IMR-90 (cell line): ENCODE data around the gene AHCYL1. TPM values are rescaled to one million over a fixed set of nuclear protein-coding genes. Genes with fewer than 3 reads are reported as not detected.

ENCODE experiments used
- ATAC-seq: fragments of 200-7000 bp; cut with Tn5 transposase; 2 replicates; pipeline ENCODE4 v1.9.1; 2020; ENCODE audit warnings: low read depth, mild to moderate bottlenecking, moderate library complexity
- BruUV-seq: library from RNA; stranded (reverse); fragments of 400-500 nt; replicated peaks from 2 replicates; lab custom pipeline; 2021; lab: Mats Ljungman, UMichigan
- CTCF ChIA-PET: fragments of 300-600 bp; formaldehyde crosslinking; extraction: SDS; loops from one replicate; lab custom pipeline; 2021; ENCODE audit warnings: antibody characterized with exemption; lab: Yijun Ruan, JAX
- POLR2A ChIA-PET: fragments of 300-600 bp; sonication (Branson Sonifier 250); formaldehyde crosslinking; loops from one replicate; lab custom pipeline; 2022; ENCODE audit warnings: antibody characterized with exemption; ENCODE audit not compliant: unreplicated experiment; lab: Charles Lee
- DNase-seq: peaks from one replicate; pipeline ENCODE4 v3.0.0; 2013
- H2AFZ ChIP-seq: replicated peaks from 2 replicates; pipeline ENCODE3; 2013; ENCODE audit warnings: low read length, mild to moderate bottlenecking; ENCODE audit not compliant: poor library complexity
- H2AK5ac ChIP-seq: 2 replicates; pipeline ENCODE4 v1.6.1; 2013; ENCODE audit warnings: low read depth, low read length, inconsistent platforms
- H2AK9ac ChIP-seq: replicated peaks from 2 replicates; pipeline ENCODE3; 2013; ENCODE audit warnings: mild to moderate bottlenecking, low read depth, low read length, moderate library complexity; ENCODE audit not compliant: poor library complexity
- H2BK120ac ChIP-seq: 2 replicates; pipeline ENCODE4 v1.6.1; 2013; ENCODE audit warnings: low read depth, low read length, inconsistent platforms
- H2BK15ac ChIP-seq: 3 replicates; pipeline ENCODE4 v1.6.1; 2013; ENCODE audit warnings: low read depth, low read length, inconsistent platforms
- H2BK20ac ChIP-seq: 2 replicates; pipeline ENCODE4 v1.6.1; 2013; ENCODE audit warnings: low read depth, mild to moderate bottlenecking, inconsistent platforms, low read length, moderate library complexity
- H2BK5ac ChIP-seq: 2 replicates; pipeline ENCODE4 v1.6.1; 2013; ENCODE audit warnings: mild to moderate bottlenecking, low read depth, low read length, inconsistent platforms; ENCODE audit not compliant: poor library complexity, severe bottlenecking
- H3K14ac ChIP-seq: replicated peaks from 2 replicates; pipeline ENCODE4 v1.6.1; 2013; ENCODE audit warnings: low read depth, low read length, inconsistent platforms
- H3K18ac ChIP-seq: 2 replicates; pipeline ENCODE4 v1.6.1; 2013; ENCODE audit warnings: low read depth, low read length, control low read depth
- H3K23ac ChIP-seq: 2 replicates; pipeline ENCODE4 v1.6.1; 2013; ENCODE audit warnings: low read depth, low read length, inconsistent platforms
- H3K27ac ChIP-seq: 2 replicates; pipeline ENCODE4 v1.5.1; 2013; ENCODE audit warnings: mild to moderate bottlenecking, control low read depth, low read length; ENCODE audit not compliant: insufficient read depth
- H3K27me3 ChIP-seq: 2 replicates; pipeline ENCODE4 v1.6.1; 2013; ENCODE audit warnings: low read length; ENCODE audit not compliant: control insufficient read depth, insufficient read depth
- H3K36me3 ChIP-seq: 2 replicates; pipeline ENCODE4 v1.6.1; 2013; ENCODE audit warnings: low read length, mixed read lengths; ENCODE audit not compliant: control insufficient read depth, insufficient read depth
- H3K4ac ChIP-seq: 2 replicates; pipeline ENCODE4 v1.6.1; 2013; ENCODE audit warnings: low read depth, low read length, inconsistent platforms
- H3K4me1 ChIP-seq: 2 replicates; pipeline ENCODE4 v1.6.1; 2013; ENCODE audit warnings: low read length, mixed read lengths; ENCODE audit not compliant: control insufficient read depth, insufficient read depth
- H3K4me2 ChIP-seq: 2 replicates; pipeline ENCODE4 v1.6.1; 2013; ENCODE audit warnings: low read depth, mild to moderate bottlenecking, control low read depth, low read length, moderate library complexity
- H3K4me3 ChIP-seq: 2 replicates; pipeline ENCODE4 v1.5.1; 2013; ENCODE audit warnings: low read depth, mild to moderate bottlenecking, control low read depth, low read length, moderate library complexity; ENCODE audit not compliant: insufficient read depth
- H3K56ac ChIP-seq: 2 replicates; pipeline ENCODE4 v1.6.1; 2013; ENCODE audit warnings: low read length, inconsistent platforms; ENCODE audit not compliant: insufficient read depth; ENCODE audit errors: extremely low read depth
- H3K79me1 ChIP-seq, 2 experiments: 2 replicates each; pipeline ENCODE4 v1.6.1; 2013; ENCODE audit warnings: low read length in 2 of 2, inconsistent platforms in 1 of 2, low read depth in 1 of 2
- H3K9ac ChIP-seq: 2 replicates; pipeline ENCODE4 v1.6.1; 2013; ENCODE audit warnings: low read depth, low read length, control low read depth
- H3K9me1 ChIP-seq: 2 replicates; pipeline ENCODE4 v1.6.1; 2013; ENCODE audit warnings: low read length, inconsistent platforms; ENCODE audit not compliant: insufficient read depth
- H3K9me3 ChIP-seq: 2 replicates; pipeline ENCODE4 v1.6.1; 2013; ENCODE audit warnings: low read length; ENCODE audit not compliant: control insufficient read depth, insufficient read depth
- H4K20me1 ChIP-seq: 2 replicates; pipeline ENCODE4 v1.6.1; 2013; ENCODE audit warnings: low read length, inconsistent platforms; ENCODE audit not compliant: insufficient read depth
- H4K5ac ChIP-seq: 2 replicates; pipeline ENCODE4 v1.6.1; 2013; ENCODE audit warnings: mild to moderate bottlenecking, low read depth, low read length, control low read depth
- H4K8ac ChIP-seq, 2 experiments: 2 replicates each; pipeline ENCODE4 v1.6.1; 2013; ENCODE audit warnings: low read depth in 2 of 2, low read length in 2 of 2, control low read depth in 1 of 2, inconsistent platforms in 1 of 2
- H4K91ac ChIP-seq: 2 replicates; pipeline ENCODE4 v1.6.1; 2013; ENCODE audit warnings: low read depth, low read length, inconsistent platforms; ENCODE audit not compliant: insufficient read depth
- BHLHE40 ChIP-seq: fragments of 150-350 bp; IDR thresholded peaks from 2 replicates; pipeline ENCODE4 v1.6.1; 2016; ENCODE audit warnings: mild to moderate bottlenecking, low read depth, low read length
- CEBPB ChIP-seq: IDR thresholded peaks from 2 replicates; pipeline ENCODE4 v1.6.1; 2012; ENCODE audit warnings: low read depth, low read length, improper control_type of control experiment
- CHD1 ChIP-seq: IDR thresholded peaks from 2 replicates; pipeline ENCODE4 v1.6.1; 2012; ENCODE audit warnings: low read depth, low read length, improper control_type of control experiment
- FOS ChIP-seq: fragments of 150-350 bp; IDR thresholded peaks from 2 replicates; pipeline ENCODE4 v1.6.1; 2016; ENCODE audit warnings: low read depth, low read length
- MAFK ChIP-seq: IDR thresholded peaks from 2 replicates; pipeline ENCODE4 v1.6.1; 2012; ENCODE audit warnings: low read depth, low read length, improper control_type of control experiment
- MAZ ChIP-seq: IDR thresholded peaks from 2 replicates; pipeline ENCODE4 v1.6.1; 2012; ENCODE audit warnings: low read depth, mild to moderate bottlenecking, low read length, improper control_type of control experiment, moderate library complexity, borderline replicate concordance
- NFE2L2 ChIP-seq: fragments of 150-350 bp; IDR thresholded peaks from 2 replicates; pipeline ENCODE4 v1.6.1; 2016; ENCODE audit warnings: low read depth, mild to moderate bottlenecking, low read length
- POLR2A ChIP-seq: IDR thresholded peaks from 2 replicates; pipeline ENCODE4 v1.6.1; 2012; ENCODE audit warnings: mild to moderate bottlenecking, low read depth, low read length
- RAD21 ChIP-seq: IDR thresholded peaks from 2 replicates; pipeline ENCODE4 v1.6.1; 2012; ENCODE audit warnings: low read length, improper control_type of control experiment
- RCOR1 ChIP-seq: IDR thresholded peaks from 2 replicates; pipeline ENCODE4 v1.6.1; 2012; ENCODE audit warnings: mild to moderate bottlenecking, low read length, improper control_type of control experiment; ENCODE audit not compliant: insufficient replicate concordance
- RFX5 ChIP-seq: IDR thresholded peaks from 2 replicates; pipeline ENCODE4 v1.8.0; 2012; ENCODE audit warnings: low read depth, mild to moderate bottlenecking, low read length, moderate library complexity
- SMC3 ChIP-seq: fragments of 150-350 bp; IDR thresholded peaks from 2 replicates; pipeline ENCODE4 v1.6.1; 2016; ENCODE audit warnings: low read depth, mild to moderate bottlenecking, antibody characterized with exemption, low read length, moderate library complexity
- WGBS, 2 experiments: methylation state at CpG; one replicate each; pipeline versions ENCODE4 v1.1.5 to v1.1.7; 2013; ENCODE audit warnings: missing lambda C conversion rate in 2 of 2; ENCODE audit not compliant: insufficient read length in 1 of 2; ENCODE audit errors: extremely low coverage in 2 of 2; 5-methylcytosine and 5-hydroxymethylcytosine counted together
- dilution Hi-C: fragments of 300-500 bp; cut with HindIII; formaldehyde crosslinking; loops from one replicate; pipeline ENCODE4 v1.14.3; 2018; ENCODE audit warnings: low sequenced_read_pairs; ENCODE audit not compliant: unreplicated experiment
- in situ Hi-C: fragments of 300-500 bp; cut with MboI; formaldehyde crosslinking; loops from 3 replicates; pipeline ENCODE4 v1.14.3; 2019; ENCODE audit warnings: low sequenced_read_pairs, inconsistent platforms, mixed read lengths
- intact Hi-C: fragments of 100-400 bp; cut with micrococcal nuclease; formaldehyde crosslinking; loops from 2 replicates; pipeline ENCODE4 v1.10.0; 2022
- polyA plus RNA-seq, 3 experiments: library from polyadenylated mRNA; depleted of rRNA; stranded (reverse); fragments of >200 nt; gene quantifications; 2 replicates each; pipeline ENCODE4 v1.2.3, GENCODE V29; 2012; ENCODE audit warnings: low replicate concordance in 1 of 3
- total RNA-seq: library from RNA; depleted of rRNA; stranded (reverse); fragments of >200 nt; gene quantifications from 2 replicates; pipeline ENCODE4 v1.2.3, GENCODE V29; 2012
- TF ChIP-seq, protein P1 (sequence below): conservative IDR thresholded peaks from 2 replicates; pipeline ENCODE4 v1.5.1; 2012; ENCODE audit warnings: mild to moderate bottlenecking, low read depth, low read length, improper control_type of control experiment
- TF ChIP-seq, protein P2 (sequence below): fragments of 150-350 bp; IDR thresholded peaks from 2 replicates; pipeline ENCODE4 v1.6.1; 2017; ENCODE audit warnings: mild to moderate bottlenecking, antibody characterized with exemption, low read length, low read depth
- TF ChIP-seq, protein P3 (sequence below): fragments of 150-350 bp; IDR thresholded peaks from 2 replicates; pipeline ENCODE4 v1.6.1; 2016; ENCODE audit warnings: low read depth, mild to moderate bottlenecking, low read length, moderate library complexity, borderline replicate concordance

AHCYL1 gene
- total and polyA plus RNA-seq, 2 of the 4 experiments (the other 2 are of a cell fraction): 75.1 to 76.0 TPM

DNA sequence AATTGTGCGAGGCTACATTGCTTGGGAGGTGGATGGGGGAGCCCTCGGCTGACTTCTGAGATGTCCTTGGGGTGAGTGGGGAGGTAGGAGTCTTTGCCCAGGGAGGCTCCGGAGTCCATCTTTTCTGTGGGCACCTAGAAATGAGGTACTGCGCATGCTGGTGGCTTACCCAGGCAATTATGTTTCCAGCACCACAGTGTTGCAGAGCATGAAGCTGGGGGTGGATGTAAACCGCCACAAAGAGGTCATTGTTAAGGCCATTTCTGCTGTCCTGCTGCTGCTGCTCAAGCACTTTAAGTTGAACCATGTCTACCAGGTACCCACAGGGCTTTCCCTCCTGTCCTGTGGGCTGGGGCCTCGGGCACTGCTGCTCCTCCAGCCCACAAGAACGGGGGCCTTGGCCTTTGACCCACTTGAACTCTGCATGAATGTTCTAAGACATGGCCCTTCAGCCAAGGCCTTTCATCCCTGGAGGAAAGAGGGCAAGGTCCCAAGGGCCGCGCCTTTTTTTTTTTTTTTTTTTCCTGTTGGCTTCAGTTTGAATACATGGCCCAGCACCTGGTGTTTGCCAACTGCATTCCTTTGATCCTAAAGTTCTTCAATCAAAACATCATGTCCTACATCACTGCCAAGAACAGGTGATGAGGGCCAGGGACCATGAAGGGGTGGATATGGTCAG lies 64.5 kb downstream of the AHCYL1 start:
- Histone ChIP-seq H3K18ac (no peak overlapping the region), H2BK5ac (no peak overlapping the region), H3K4ac (no peak overlapping the region), H3K27ac (no peak overlapping the region), H3K9me3 (no peaks in the 10 kb centered on the region), H3K36me3 (peaks cover 74% of the 10 kb centered on the region), H3K9ac (no peak overlapping the region), H4K20me1 (0 out of 2 replicates have a peak, but pooled peaks cover 20% of the 10 kb centered on the region), H3K4me2 (no peak overlapping the region), H4K91ac (no peak overlapping the region), H3K4me1 (peaks cover 14% of the 10 kb centered on the region), H3K56ac (no peak overlapping the region), H3K27me3 (no peaks in the 10 kb centered on the region), H2BK120ac (no peak overlapping the region), H2BK15ac (no peak overlapping the region), H2AK9ac (no peak overlapping the region), H3K79me1 (peaks cover 0 to 9% of the 10 kb centered on the region in 2 experiments; a peak in 3 of 4 replicates), H3K9me1 (peaks cover 6% of the 10 kb centered on the region), H4K8ac (no peak overlapping the region), H2AK5ac (no peak overlapping the region), H3K14ac (no peak overlapping the region), H2AFZ (no peak overlapping the region), H3K23ac (no peak overlapping the region), H2BK20ac (no peak overlapping the region), H3K4me3 (no peak overlapping the region), H4K5ac (no peak overlapping the region)
- DNase-seq (no peak), ATAC-seq (no peak)
- dilution Hi-C loops (no loop called here), in situ Hi-C loops (loop anchor here (10.0 kb wide), 1 partner anchor 416 kb away; no protein-coding TSS in a partner anchor), intact Hi-C loops (no loop called here)
- ChIA-PET POLR2A (no interaction called here), CTCF (interaction anchor here (0.6 kb wide), 1 partner anchor 56 kb away, joined by 5 read pairs; no protein-coding TSS in a partner anchor)
- no TSS peak for BruUV-seq
- 93% methylated on average over 3 of the region's 9 CpGs; no CpG with 5 or more reads in 1 of the 2 experiments for WGBS, 2 experiments
- TF ChIP-seq SMC3: no peak
- TF ChIP-seq RCOR1: no peak
- no peak for TF ChIP-seq RFX5
- no peak for TF ChIP-seq MAZ
- no peak for TF ChIP-seq BHLHE40
- TF ChIP-seq, protein P1, sequence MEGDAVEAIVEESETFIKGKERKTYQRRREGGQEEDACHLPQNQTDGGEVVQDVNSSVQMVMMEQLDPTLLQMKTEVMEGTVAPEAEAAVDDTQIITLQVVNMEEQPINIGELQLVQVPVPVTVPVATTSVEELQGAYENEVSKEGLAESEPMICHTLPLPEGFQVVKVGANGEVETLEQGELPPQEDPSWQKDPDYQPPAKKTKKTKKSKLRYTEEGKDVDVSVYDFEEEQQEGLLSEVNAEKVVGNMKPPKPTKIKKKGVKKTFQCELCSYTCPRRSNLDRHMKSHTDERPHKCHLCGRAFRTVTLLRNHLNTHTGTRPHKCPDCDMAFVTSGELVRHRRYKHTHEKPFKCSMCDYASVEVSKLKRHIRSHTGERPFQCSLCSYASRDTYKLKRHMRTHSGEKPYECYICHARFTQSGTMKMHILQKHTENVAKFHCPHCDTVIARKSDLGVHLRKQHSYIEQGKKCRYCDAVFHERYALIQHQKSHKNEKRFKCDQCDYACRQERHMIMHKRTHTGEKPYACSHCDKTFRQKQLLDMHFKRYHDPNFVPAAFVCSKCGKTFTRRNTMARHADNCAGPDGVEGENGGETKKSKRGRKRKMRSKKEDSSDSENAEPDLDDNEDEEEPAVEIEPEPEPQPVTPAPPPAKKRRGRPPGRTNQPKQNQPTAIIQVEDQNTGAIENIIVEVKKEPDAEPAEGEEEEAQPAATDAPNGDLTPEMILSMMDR: no peak
- TF ChIP-seq, protein P2, sequence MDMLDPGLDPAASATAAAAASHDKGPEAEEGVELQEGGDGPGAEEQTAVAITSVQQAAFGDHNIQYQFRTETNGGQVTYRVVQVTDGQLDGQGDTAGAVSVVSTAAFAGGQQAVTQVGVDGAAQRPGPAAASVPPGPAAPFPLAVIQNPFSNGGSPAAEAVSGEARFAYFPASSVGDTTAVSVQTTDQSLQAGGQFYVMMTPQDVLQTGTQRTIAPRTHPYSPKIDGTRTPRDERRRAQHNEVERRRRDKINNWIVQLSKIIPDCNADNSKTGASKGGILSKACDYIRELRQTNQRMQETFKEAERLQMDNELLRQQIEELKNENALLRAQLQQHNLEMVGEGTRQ: no peak
- no peak for TF ChIP-seq MAFK
- TF ChIP-seq CEBPB: no peak
- TF ChIP-seq FOS: no peak
- TF ChIP-seq RAD21: no peak
- TF ChIP-seq CHD1: no peak
- TF ChIP-seq POLR2A: no peak
- no peak for TF ChIP-seq NFE2L2
- TF ChIP-seq, protein P3, sequence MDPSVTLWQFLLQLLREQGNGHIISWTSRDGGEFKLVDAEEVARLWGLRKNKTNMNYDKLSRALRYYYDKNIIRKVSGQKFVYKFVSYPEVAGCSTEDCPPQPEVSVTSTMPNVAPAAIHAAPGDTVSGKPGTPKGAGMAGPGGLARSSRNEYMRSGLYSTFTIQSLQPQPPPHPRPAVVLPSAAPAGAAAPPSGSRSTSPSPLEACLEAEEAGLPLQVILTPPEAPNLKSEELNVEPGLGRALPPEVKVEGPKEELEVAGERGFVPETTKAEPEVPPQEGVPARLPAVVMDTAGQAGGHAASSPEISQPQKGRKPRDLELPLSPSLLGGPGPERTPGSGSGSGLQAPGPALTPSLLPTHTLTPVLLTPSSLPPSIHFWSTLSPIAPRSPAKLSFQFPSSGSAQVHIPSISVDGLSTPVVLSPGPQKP: no peak
